ENCODE measurements around the gene DNAH17.

The DNAH17 gene

DNA sequence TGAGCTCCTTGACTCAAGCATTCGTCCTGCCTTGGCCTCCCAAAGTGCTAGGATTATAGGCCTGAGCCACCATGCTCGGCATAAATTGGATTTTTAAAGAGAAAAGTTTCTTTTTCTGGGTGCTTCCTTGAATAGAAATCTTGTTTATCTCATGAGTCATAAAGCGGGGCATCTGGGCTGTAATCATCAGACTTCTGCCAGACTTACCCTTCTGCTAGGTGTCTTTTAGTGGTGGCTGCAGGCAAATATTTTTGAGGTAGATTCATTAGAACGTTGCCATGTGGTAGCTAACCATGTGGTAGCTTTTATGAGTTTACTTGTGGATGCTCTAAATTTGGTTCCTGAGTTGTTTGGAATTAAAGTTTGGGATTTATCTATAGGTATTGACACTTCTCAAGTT lies 185.4 kb downstream of the DNAH17 start:
- H3K27me3 ChIP-seq (ENCODE audit: control insufficient read depth, low read length) = no peaks in the 10 kb centered on the region
- H3F3A ChIP-seq (ENCODE audit: control insufficient read depth, insufficient read depth) = no peaks in the 10 kb centered on the region
- H3K9me2 ChIP-seq (replicated peaks; ENCODE audit: control insufficient read depth, low read length) = no peaks in the 10 kb centered on the region
- H3K9me3 ChIP-seq (ENCODE audit: control insufficient read depth, insufficient read depth, low read length) = no peaks in the 10 kb centered on the region
- H3K4me1 ChIP-seq (ENCODE audit: control insufficient read depth, low read length) = peaks cover 21% of the 10 kb centered on the region
- peaks cover 33% of the 10 kb centered on the region for H3K36me3 ChIP-seq (ENCODE audit: control insufficient read depth, low read length)
- no peak overlapping the region for H3K27ac ChIP-seq (ENCODE audit: low read depth, low read length)
- peaks cover 76% of the 10 kb centered on the region for H3K79me2 ChIP-seq (ENCODE audit: control insufficient read depth, low read length)
- H4K20me1 ChIP-seq (ENCODE audit: control insufficient read depth, insufficient read depth, low read depth, low read length) = peaks cover 2% of the 10 kb centered on the region
- TF ChIP-seq, protein P1, sequence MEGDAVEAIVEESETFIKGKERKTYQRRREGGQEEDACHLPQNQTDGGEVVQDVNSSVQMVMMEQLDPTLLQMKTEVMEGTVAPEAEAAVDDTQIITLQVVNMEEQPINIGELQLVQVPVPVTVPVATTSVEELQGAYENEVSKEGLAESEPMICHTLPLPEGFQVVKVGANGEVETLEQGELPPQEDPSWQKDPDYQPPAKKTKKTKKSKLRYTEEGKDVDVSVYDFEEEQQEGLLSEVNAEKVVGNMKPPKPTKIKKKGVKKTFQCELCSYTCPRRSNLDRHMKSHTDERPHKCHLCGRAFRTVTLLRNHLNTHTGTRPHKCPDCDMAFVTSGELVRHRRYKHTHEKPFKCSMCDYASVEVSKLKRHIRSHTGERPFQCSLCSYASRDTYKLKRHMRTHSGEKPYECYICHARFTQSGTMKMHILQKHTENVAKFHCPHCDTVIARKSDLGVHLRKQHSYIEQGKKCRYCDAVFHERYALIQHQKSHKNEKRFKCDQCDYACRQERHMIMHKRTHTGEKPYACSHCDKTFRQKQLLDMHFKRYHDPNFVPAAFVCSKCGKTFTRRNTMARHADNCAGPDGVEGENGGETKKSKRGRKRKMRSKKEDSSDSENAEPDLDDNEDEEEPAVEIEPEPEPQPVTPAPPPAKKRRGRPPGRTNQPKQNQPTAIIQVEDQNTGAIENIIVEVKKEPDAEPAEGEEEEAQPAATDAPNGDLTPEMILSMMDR (IDR thresholded peaks at IDR 0.05; ENCODE audit: low read depth, low read length, poor library complexity, severe bottlenecking) = no peak
- no peak for TF ChIP-seq EZH2phosphoT487 (IDR thresholded peaks at IDR 0.05; ENCODE audit: borderline replicate concordance, low read length)
- H3K4me3 ChIP-seq (ENCODE audit: low read length) = no peak overlapping the region
- no peak overlapping the region for H3K4me2 ChIP-seq (ENCODE audit: low read length)

DNA sequence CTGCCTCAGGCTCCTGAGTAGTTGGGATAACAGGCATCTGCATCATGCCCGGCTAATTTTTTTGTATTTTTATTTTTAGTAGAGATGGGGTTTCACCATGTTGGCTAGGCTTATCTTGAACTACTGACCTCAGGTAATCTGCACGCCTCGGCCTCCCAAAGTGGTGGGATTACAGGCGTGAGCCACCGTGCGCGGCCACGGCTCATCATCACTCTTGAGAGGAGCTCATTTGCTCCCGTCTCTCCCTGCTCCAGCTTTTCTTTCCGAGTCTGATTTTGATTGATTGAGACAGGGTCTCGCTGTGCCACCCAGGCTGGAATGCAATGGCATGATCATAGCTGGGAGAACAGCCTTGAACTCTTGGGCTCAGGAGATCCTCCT lies 186.2 kb downstream of the DNAH17 start:
- Histone ChIP-seq H3K36me3 (ENCODE audit: control insufficient read depth, low read length) (peaks cover 25% of the 10 kb centered on the region), H3K9me3 (ENCODE audit: control insufficient read depth, insufficient read depth, low read length) (no peaks in the 10 kb centered on the region), H3K4me1 (ENCODE audit: control insufficient read depth, low read length) (peaks cover 29% of the 10 kb centered on the region), H3K4me3 (ENCODE audit: low read length) (no peak overlapping the region), H4K20me1 (ENCODE audit: control insufficient read depth, insufficient read depth, low read depth, low read length) (peaks cover 5% of the 10 kb centered on the region), H3K79me2 (ENCODE audit: control insufficient read depth, low read length) (peaks cover 84% of the 10 kb centered on the region), H3K4me2 (ENCODE audit: low read length) (no peak overlapping the region), H3F3A (ENCODE audit: control insufficient read depth, insufficient read depth) (no peaks in the 10 kb centered on the region), H3K9me2 (replicated peaks; ENCODE audit: control insufficient read depth, low read length) (no peaks in the 10 kb centered on the region), H3K27ac (ENCODE audit: low read depth, low read length) (no peak overlapping the region), H3K27me3 (ENCODE audit: control insufficient read depth, low read length) (no peaks in the 10 kb centered on the region)
- TF ChIP-seq, protein P1 (IDR thresholded peaks at IDR 0.05; ENCODE audit: low read depth, low read length, poor library complexity, severe bottlenecking) = no peak
- no peak for TF ChIP-seq EZH2phosphoT487 (IDR thresholded peaks at IDR 0.05; ENCODE audit: borderline replicate concordance, low read length)

DNA sequence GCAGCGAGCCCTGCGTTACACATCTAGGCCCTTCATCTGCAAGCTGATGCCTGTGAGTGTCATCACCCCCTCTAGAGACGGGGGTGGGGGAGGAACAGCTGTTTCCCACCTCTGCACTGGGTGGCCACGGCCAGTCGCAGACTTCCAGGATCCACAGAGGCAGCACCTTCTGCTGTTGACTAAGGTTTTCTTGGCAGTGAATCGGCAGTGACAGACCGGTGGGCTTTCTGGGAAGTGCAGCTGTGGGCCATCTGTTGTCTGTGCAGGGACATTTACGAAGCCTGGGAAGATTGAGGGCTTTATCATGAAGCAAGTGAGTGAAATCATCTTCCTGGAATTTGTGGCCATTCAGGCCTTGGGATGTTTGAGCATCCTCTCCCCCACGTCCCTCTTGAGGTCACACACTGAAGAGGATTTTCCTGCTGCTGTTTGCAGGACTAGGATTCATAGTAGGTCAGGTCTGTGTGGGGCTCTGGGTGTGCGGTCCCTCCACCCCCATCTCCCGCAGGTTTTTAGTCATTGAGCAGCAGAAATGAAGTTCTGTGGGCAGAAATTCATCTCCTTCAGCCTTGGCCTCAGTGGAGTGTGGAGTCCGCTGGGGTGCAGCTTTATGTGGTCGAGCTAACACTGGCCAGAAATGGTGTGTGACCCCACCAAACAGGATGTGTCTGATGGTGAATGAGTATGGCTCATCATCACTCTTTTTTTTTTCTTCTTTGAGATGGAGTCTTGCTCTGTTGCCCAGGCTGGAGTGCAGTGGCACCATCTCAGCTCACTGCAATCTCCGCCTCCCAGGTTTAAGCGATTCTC lies 186.8 kb downstream of the DNAH17 start:
- H3K27ac ChIP-seq (ENCODE audit: low read depth, low read length) = no peak overlapping the region
- H3K79me2 ChIP-seq (ENCODE audit: control insufficient read depth, low read length) = peaks cover 87% of the 10 kb centered on the region
- H3K36me3 ChIP-seq (ENCODE audit: control insufficient read depth, low read length) = peaks cover 24% of the 10 kb centered on the region
- no peak overlapping the region for H3K4me2 ChIP-seq (ENCODE audit: low read length)
- no peaks in the 10 kb centered on the region for H3K9me3 ChIP-seq (ENCODE audit: control insufficient read depth, insufficient read depth, low read length)
- H3K4me3 ChIP-seq (ENCODE audit: low read length) = no peak overlapping the region
- H3K9me2 ChIP-seq (replicated peaks; ENCODE audit: control insufficient read depth, low read length) = no peaks in the 10 kb centered on the region
- H3F3A ChIP-seq (ENCODE audit: control insufficient read depth, insufficient read depth) = no peaks in the 10 kb centered on the region
- peaks cover 11% of the 10 kb centered on the region for H4K20me1 ChIP-seq (ENCODE audit: control insufficient read depth, insufficient read depth, low read depth, low read length)
- TF ChIP-seq, protein P1 (IDR thresholded peaks at IDR 0.05; ENCODE audit: low read depth, low read length, poor library complexity, severe bottlenecking) = no peak
- no peak for TF ChIP-seq EZH2phosphoT487 (IDR thresholded peaks at IDR 0.05; ENCODE audit: borderline replicate concordance, low read length)
- peaks cover 35% of the 10 kb centered on the region for H3K4me1 ChIP-seq (ENCODE audit: control insufficient read depth, low read length)
- H3K27me3 ChIP-seq (ENCODE audit: control insufficient read depth, low read length) = no peaks in the 10 kb centered on the region

Measured in DOHH2 (cell line).